H1 (cell line): ENCODE measurements around the gene CACNG8. TPM values are rescaled to one million over a fixed set of nuclear protein-coding genes. Genes with fewer than 3 reads are reported as not detected.

ENCODE experiments used
- BACH1 ChIP-seq: IDR thresholded peaks from 2 replicates; pipeline ENCODE4 v1.6.1; 2012; ENCODE audit warnings: low read length, improper control_type of control experiment
- CBX8 ChIP-seq: fragments of 300-800, 300-1000 bp; sonication (generic); IDR thresholded peaks from 2 replicates; pipeline ENCODE4 v1.7.1; 2016; ENCODE audit warnings: low read depth, low read length, borderline replicate concordance
- GABPA ChIP-seq: IDR thresholded peaks from 2 replicates; pipeline ENCODE4 v1.6.1; 2011; ENCODE audit warnings: mild to moderate bottlenecking, low read length, moderate library complexity, borderline replicate concordance; ENCODE audit not compliant: insufficient read depth
- HDAC6 ChIP-seq: IDR thresholded peaks from one replicate; pipeline ENCODE4 v1.7.1; 2012; ENCODE audit warnings: low read depth, mild to moderate bottlenecking, inconsistent platforms, low read length, moderate library complexity
- MAFK ChIP-seq: IDR thresholded peaks from 2 replicates; pipeline ENCODE4 v1.6.1; 2012; ENCODE audit warnings: low read depth, mild to moderate bottlenecking, improper control_type of control experiment, low read length
- NANOG ChIP-seq: IDR thresholded peaks from 2 replicates; pipeline ENCODE4 v1.6.1; 2011; ENCODE audit warnings: low read length, low read depth, mild to moderate bottlenecking, inconsistent platforms; ENCODE audit not compliant: insufficient read depth, poor library complexity, severe bottlenecking
- SIRT6 ChIP-seq: IDR thresholded peaks from one replicate; pipeline ENCODE4 v1.7.1; 2012; ENCODE audit warnings: low read length, inconsistent platforms
- YY1 ChIP-seq: IDR thresholded peaks from 2 replicates; pipeline ENCODE4 v1.6.1; 2011; ENCODE audit warnings: low read depth, mild to moderate bottlenecking, low read length
- polyA plus RNA-seq, 7 experiments: library from polyadenylated mRNA; depleted of rRNA in 3 of 7; stranded (reverse) in 5 of 7; unstranded in 2 of 7; fragments of >200 nt in 5 of 7; fragments of 200-250 nt in 2 of 7; gene quantifications; 1 replicate in 5 of 7; 2 replicates in 1 of 7; 4 replicates in 1 of 7; pipeline versions ENCODE4 v1.2.1 to v1.2.3, GENCODE V29; 2011 to 2013; ENCODE audit warnings: missing spikeins in 2 of 7, mixed read lengths in 2 of 7
- total RNA-seq: library from RNA; stranded (reverse); fragmentation: NEBNext Ultra II Directional; extraction: Animal tissue kit (Norgen Biotek cat#: 25700); gene quantifications from 2 replicates; pipeline ENCODE4 v1.2.1, GENCODE V29; 2021

CACNG8 gene
- total and polyA plus RNA-seq, 2 of the 8 experiments (the other 6 are each of a cell fraction or from before 2014, with no cell fraction given): 0.41 to 4.5 TPM

DNA sequence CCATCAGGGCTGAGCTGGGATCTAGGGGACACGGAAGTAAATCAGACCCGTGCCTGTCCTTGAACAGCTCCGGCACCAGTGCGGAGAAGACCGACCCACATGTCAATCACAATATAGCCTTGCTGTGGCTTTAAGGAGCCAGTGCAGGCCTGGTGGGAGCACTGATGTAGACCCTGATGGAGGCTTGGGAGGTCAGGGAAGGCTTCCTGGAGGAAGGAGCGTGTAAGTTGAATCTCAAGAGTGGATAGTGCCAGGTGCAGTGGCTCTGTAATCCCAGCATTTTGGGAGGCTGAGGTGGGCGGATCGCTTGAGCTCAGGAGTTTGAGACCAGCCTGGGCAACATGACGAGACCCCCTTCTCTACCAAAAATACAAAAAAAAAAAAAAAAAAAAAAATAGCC is 10.8 kb upstream of the CACNG8 start (continued):
- no peak for TF ChIP-seq NANOG
- no peak for TF ChIP-seq YY1
- no peak for TF ChIP-seq BACH1
- no peak for TF ChIP-seq MAFK
- no peak for TF ChIP-seq CBX8
- TF ChIP-seq SIRT6: no peak
- no peak for TF ChIP-seq HDAC6
- TF ChIP-seq GABPA: no peak
- TF ChIP-seq, all 59 proteins: peak for 0
